ENCODE data around the gene XPO6.

- TF ChIP-seq CTCF (IDR thresholded peaks at IDR 0.05) (no peak), POLR2A (IDR thresholded peaks at IDR 0.05) (no peak)
Observed at GRCh38 chr16:28208131-28208530, 3.6 kb downstream of the XPO6 start.
